Osteoblast (primary cell): ENCODE data around the gene SFT2D2. TPM values are rescaled to one million over a fixed set of nuclear protein-coding genes. Genes with fewer than 3 reads are reported as not detected.

ENCODE experiments used
- DNase-seq: peaks from one replicate; pipeline ENCODE4 v3.0.0; 2011; ENCODE audit warnings: low spot score, mixed read lengths; ENCODE audit not compliant: insufficient read length; ENCODE audit errors: missing footprints
- H2AFZ ChIP-seq: 2 replicates; pipeline ENCODE4 v1.6.0; 2011; ENCODE audit warnings: mild to moderate bottlenecking, low read length
- H3K27ac ChIP-seq: 2 replicates; pipeline ENCODE4 v1.5.1; 2011; ENCODE audit warnings: mild to moderate bottlenecking, low read depth, low read length, moderate library complexity
- H3K27me3 ChIP-seq: 2 replicates; pipeline ENCODE4 v1.6.0; 2012; ENCODE audit warnings: mild to moderate bottlenecking, control low read depth, inconsistent platforms, low read length, moderate library complexity; ENCODE audit not compliant: insufficient read depth
- H3K36me3 ChIP-seq: 2 replicates; pipeline ENCODE4 v1.5.1; 2011; ENCODE audit warnings: mild to moderate bottlenecking, low read length, control low read depth, moderate library complexity; ENCODE audit not compliant: insufficient read depth
- H3K4me1 ChIP-seq: 2 replicates; pipeline ENCODE4 v1.5.1; 2011; ENCODE audit warnings: mild to moderate bottlenecking, low read length, control low read depth, moderate library complexity; ENCODE audit not compliant: insufficient read depth
- H3K4me2 ChIP-seq: 2 replicates; pipeline ENCODE4 v1.6.0; 2011; ENCODE audit warnings: mild to moderate bottlenecking, low read length; ENCODE audit not compliant: insufficient read depth
- H3K4me3 ChIP-seq: fragments of 200-600 bp; sonication (generic); 3 replicates; pipeline ENCODE4 v1.5.1; 2012; ENCODE audit warnings: mild to moderate bottlenecking, low read length, inconsistent platforms; ENCODE audit not compliant: insufficient read depth
- H3K79me2 ChIP-seq: 2 replicates; pipeline ENCODE4 v1.6.0; 2012; ENCODE audit warnings: mild to moderate bottlenecking, low read length, control low read depth, inconsistent platforms; ENCODE audit not compliant: insufficient read depth
- H3K9me3 ChIP-seq: 2 replicates; pipeline ENCODE4 v1.5.1; 2011; ENCODE audit warnings: low read depth, low read length, control low read depth
- H4K20me1 ChIP-seq: 2 replicates; pipeline ENCODE4 v1.6.0; 2012; ENCODE audit warnings: mild to moderate bottlenecking, low read length, control low read depth; ENCODE audit not compliant: insufficient read depth
- total RNA-seq: library from RNA; depleted of rRNA; stranded (reverse); fragments of >200 nt; gene quantifications from 2 replicates; pipeline ENCODE4 v1.2.3, GENCODE V29; 2012
- TF ChIP-seq, protein P1 (sequence below): IDR thresholded peaks from 2 replicates; pipeline ENCODE4 v1.5.1; 2011; ENCODE audit warnings: mild to moderate bottlenecking, low read depth, low read length, moderate library complexity; ENCODE audit errors: extremely low read depth

SFT2D2 gene
- total RNA-seq, 1 donor, result 60.8 TPM

DNA sequence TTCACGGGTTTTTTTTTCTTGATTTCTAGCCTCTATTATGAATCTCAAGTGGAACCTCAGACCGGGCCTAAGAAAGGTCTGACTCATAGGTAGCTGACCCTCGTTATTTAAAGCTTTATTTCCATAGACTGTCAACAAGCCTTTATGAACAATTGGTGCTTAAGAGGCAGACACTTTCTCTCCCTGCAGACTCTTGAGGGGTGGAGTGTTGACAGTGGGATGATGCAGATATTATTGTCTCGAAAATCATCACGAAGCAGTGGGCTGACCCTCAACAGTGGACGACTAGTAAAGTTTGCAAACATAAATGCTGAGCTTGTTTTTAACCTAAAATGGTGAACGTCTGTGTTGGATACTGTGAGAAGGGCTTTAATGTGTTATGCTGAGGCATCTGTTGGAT, 1.8 kb downstream of the SFT2D2 start:
- Histone ChIP-seq H3K36me3 (peaks cover 8% of the 10 kb centered on the region), H3K4me2 (peak overlapping the region; percentile 89), H3K4me3 (peak overlapping the region; percentile 85), H3K9me3 (peaks cover 2% of the 10 kb centered on the region), H2AFZ (peak overlapping the region; percentile 43), H3K4me1 (peaks cover 25% of the 10 kb centered on the region), H3K27ac (peak overlapping the region; percentile 34), H4K20me1 (peaks cover 34% of the 10 kb centered on the region), H3K79me2 (peaks cover 65% of the 10 kb centered on the region), H3K27me3 (no peaks in the 10 kb centered on the region)
- TF ChIP-seq, protein P1, sequence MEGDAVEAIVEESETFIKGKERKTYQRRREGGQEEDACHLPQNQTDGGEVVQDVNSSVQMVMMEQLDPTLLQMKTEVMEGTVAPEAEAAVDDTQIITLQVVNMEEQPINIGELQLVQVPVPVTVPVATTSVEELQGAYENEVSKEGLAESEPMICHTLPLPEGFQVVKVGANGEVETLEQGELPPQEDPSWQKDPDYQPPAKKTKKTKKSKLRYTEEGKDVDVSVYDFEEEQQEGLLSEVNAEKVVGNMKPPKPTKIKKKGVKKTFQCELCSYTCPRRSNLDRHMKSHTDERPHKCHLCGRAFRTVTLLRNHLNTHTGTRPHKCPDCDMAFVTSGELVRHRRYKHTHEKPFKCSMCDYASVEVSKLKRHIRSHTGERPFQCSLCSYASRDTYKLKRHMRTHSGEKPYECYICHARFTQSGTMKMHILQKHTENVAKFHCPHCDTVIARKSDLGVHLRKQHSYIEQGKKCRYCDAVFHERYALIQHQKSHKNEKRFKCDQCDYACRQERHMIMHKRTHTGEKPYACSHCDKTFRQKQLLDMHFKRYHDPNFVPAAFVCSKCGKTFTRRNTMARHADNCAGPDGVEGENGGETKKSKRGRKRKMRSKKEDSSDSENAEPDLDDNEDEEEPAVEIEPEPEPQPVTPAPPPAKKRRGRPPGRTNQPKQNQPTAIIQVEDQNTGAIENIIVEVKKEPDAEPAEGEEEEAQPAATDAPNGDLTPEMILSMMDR, result no peak
- peak; percentile 83 for DNase-seq

DNA sequence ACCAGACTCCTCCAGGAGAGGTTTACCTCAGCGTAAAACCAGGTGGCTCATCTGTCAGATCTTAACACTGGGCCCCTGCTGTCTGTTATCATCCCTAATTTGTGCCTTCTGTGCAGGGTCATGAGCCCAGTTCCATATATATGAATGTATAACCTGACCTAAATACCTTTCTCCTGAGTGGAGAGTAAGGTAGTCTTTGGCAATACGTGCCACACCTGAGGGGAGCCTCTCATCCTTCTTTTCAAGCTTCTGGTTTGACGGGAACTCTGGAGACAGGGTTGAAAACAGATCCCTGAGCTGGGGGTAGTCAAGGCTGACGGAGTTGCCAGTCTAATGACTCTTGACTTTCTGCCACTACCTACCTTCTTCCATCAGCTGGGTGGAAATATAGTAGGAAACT, 4.1 kb downstream of the SFT2D2 start:
- H3K36me3 ChIP-seq, result peaks cover 17% of the 10 kb centered on the region
- no peaks in the 10 kb centered on the region for H3K9me3 ChIP-seq
- H4K20me1 ChIP-seq, result peaks cover 41% of the 10 kb centered on the region
- peaks cover 25% of the 10 kb centered on the region for H3K4me1 ChIP-seq
- no peaks in the 10 kb centered on the region for H3K27me3 ChIP-seq
- no peak overlapping the region for H3K4me2 ChIP-seq
- TF ChIP-seq, protein P1, result no peak
- DNase-seq, result no peak
- no peak overlapping the region for H2AFZ ChIP-seq
- no peak overlapping the region for H3K27ac ChIP-seq
- peaks cover 84% of the 10 kb centered on the region for H3K79me2 ChIP-seq
- no peak overlapping the region for H3K4me3 ChIP-seq

DNA sequence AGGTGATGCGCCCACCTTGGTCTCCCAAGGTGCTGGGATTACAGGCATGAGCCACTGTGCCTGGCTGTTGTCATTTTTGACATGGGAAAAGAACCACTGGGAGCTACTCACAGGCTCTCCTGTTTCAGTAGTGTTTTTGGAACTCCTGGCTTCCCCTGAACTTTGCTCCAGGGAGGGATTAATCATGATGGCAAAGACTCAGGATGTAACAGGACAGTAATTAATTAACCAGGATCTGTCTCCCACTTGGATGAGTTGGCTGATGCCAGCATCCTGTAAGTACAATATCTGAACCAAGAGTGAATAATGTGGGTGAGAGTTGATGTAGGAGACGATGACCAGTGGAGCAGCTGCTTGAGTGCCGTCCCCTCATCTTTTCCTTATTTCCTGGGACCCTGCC, 4.9 kb downstream of the SFT2D2 start:
- Histone ChIP-seq H3K9me3 (no peaks in the 10 kb centered on the region), H2AFZ (no peak overlapping the region), H3K4me1 (peaks cover 25% of the 10 kb centered on the region), H3K4me2 (no peak overlapping the region), H3K27me3 (no peaks in the 10 kb centered on the region), H3K36me3 (peaks cover 19% of the 10 kb centered on the region), H4K20me1 (peaks cover 42% of the 10 kb centered on the region), H3K79me2 (peaks cover 80% of the 10 kb centered on the region), H3K4me3 (no peak overlapping the region), H3K27ac (no peak overlapping the region)
- no peak for DNase-seq
- TF ChIP-seq, protein P1, result no peak

DNA sequence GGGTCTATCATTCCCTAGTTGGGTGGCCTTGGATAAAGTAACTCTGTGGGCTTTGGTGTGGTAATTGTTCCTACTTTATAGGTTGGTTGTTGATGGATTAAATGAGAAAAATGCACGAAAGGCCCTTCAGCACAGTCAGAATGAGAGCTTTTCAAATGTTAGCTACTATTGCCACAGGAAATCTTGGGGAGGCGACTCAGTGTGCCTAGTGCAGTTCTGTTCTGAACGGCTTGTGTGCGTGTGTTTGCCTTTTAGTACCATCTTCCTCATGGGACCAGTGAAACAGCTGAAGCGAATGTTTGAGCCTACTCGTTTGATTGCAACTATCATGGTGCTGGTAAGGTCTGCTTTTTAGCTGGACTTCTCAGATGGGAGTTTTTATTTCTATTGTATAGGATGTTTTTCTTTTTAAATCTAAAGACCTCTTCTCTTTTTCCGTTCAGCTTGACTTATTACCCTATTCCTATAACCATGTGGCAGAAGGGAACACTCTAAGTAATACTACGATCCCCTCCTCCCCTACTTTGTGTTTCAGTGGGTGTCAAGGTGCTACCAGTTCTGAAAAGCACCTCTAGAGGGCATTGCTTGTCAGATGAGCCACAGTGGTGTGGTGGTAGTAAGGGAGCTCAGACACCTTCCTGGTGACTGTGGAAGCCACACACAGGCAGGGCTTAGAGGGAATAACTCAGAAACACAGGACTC, 9.2 kb downstream of the SFT2D2 start:
- Histone ChIP-seq H3K36me3 (peaks cover 45% of the 10 kb centered on the region), H3K4me2 (no peak overlapping the region), H3K27me3 (no peaks in the 10 kb centered on the region), H4K20me1 (peaks cover 28% of the 10 kb centered on the region), H3K79me2 (peaks cover 43% of the 10 kb centered on the region), H3K27ac (no peak overlapping the region), H3K4me1 (peaks cover 6% of the 10 kb centered on the region), H3K4me3 (no peak overlapping the region), H2AFZ (no peak overlapping the region), H3K9me3 (no peaks in the 10 kb centered on the region)
- TF ChIP-seq, protein P1, result peak; percentile 78
- peak; percentile 87 for DNase-seq
